GM12878 (cell line): ENCODE results near the gene SRCAP. TPM values are rescaled to one million over a fixed set of nuclear protein-coding genes. Genes with fewer than 3 reads are reported as not detected.

Source experiments
- ATAC-seq: fragments of 200-7000 bp; cut with Tn5 transposase; 3 replicates; pipeline ENCODE4 v1.9.1; 2020; ENCODE audit warnings: mild to moderate bottlenecking, moderate library complexity
- BruUV-seq: library from RNA; stranded (reverse); fragments of 400-500 nt; replicated peaks from 2 replicates; lab custom pipeline; 2021; lab: Mats Ljungman, UMichigan
- CTCF ChIA-PET: fragments of 300-600 bp; sonication (Branson Sonifier 250); formaldehyde crosslinking; extraction: SDS; loops from one replicate; lab custom pipeline; 2021; ENCODE audit warnings: inconsistent platforms; lab: Yijun Ruan, JAX
- POLR2A ChIA-PET: fragments of 350-600 bp; formaldehyde crosslinking; extraction: SDS; loops from one replicate; lab custom pipeline; 2021; ENCODE audit warnings: inconsistent platforms; lab: Charles Lee
- RAD21 ChIA-PET: fragments of 300-600 bp; sonication (Branson Sonifier 250); formaldehyde crosslinking; loops from one replicate; lab custom pipeline; 2023; ENCODE audit warnings: antibody characterized with exemption; ENCODE audit not compliant: unreplicated experiment; lab: Charles Lee
- SMC1A ChIA-PET: fragments of 300-600 bp; sonication (Branson Sonifier 250); formaldehyde crosslinking; loops from one replicate; lab custom pipeline; 2023; ENCODE audit not compliant: unreplicated experiment, uncharacterized antibody; lab: Charles Lee
- DNase-seq: peaks from one replicate; pipeline ENCODE4 v3.0.0-alpha.2; 2011; ENCODE audit warnings: low read depth, low spot score
- FAIRE-seq: peaks from 3 replicates; lab custom pipeline; 2011; peaks lifted over from hg19 to GRCh38; lab: Jason Lieb, UNC
- H2AFZ ChIP-seq: 2 replicates; pipeline ENCODE4 v1.6.0; 2011; ENCODE audit warnings: low read depth, low read length, control low read depth; ENCODE audit not compliant: control insufficient read depth
- H3K27ac ChIP-seq: 2 replicates; pipeline ENCODE4 v1.5.1; 2011; ENCODE audit warnings: control low read depth; ENCODE audit not compliant: control insufficient read depth, insufficient read depth
- H3K27me3 ChIP-seq, 2 experiments: replicated peaks in 1 of 2; 2 replicates each; pipeline versions ENCODE4 v1.6.0 to v1.6.1; 2011; ENCODE audit warnings: low read length in 1 of 2; ENCODE audit not compliant: control insufficient read depth in 2 of 2, insufficient read depth in 2 of 2
- H3K36me3 ChIP-seq, 2 experiments: 2 replicates each; pipeline ENCODE4 v1.5.1; 2011; ENCODE audit warnings: low read length in 1 of 2; ENCODE audit not compliant: control insufficient read depth in 2 of 2, insufficient read depth in 2 of 2
- H3K4me1 ChIP-seq: 2 replicates; pipeline ENCODE4 v1.6.1; 2011; ENCODE audit warnings: mild to moderate bottlenecking, low read length, moderate library complexity, mixed read lengths; ENCODE audit not compliant: control insufficient read depth, insufficient read depth
- H3K4me2 ChIP-seq: 2 replicates; pipeline ENCODE4 v1.6.0; 2011; ENCODE audit warnings: control low read depth; ENCODE audit not compliant: control insufficient read depth, insufficient read depth
- H3K4me3 ChIP-seq: fragments of 200-600 bp; sonication (generic); 2 replicates; pipeline ENCODE4 v1.5.1; 2016
- H3K79me2 ChIP-seq: 2 replicates; pipeline ENCODE4 v1.6.0; 2011; ENCODE audit warnings: low read length; ENCODE audit not compliant: control insufficient read depth, insufficient read depth
- H3K9ac ChIP-seq: 2 replicates; pipeline ENCODE4 v1.8.0; 2011; ENCODE audit warnings: low read length, control low read depth, mixed read lengths; ENCODE audit not compliant: control insufficient read depth, insufficient read depth
- H3K9me3 ChIP-seq: replicated peaks from 3 replicates; pipeline ENCODE4 v1.5.1; 2011; ENCODE audit warnings: mild to moderate bottlenecking, low read length; ENCODE audit not compliant: control insufficient read depth, insufficient read depth
- H4K20me1 ChIP-seq: 2 replicates; pipeline ENCODE4 v1.6.0; 2011; ENCODE audit not compliant: control insufficient read depth, insufficient read depth
- BCL3 ChIP-seq: IDR thresholded peaks from 2 replicates; pipeline ENCODE4 v1.6.1; 2011; ENCODE audit warnings: borderline replicate concordance, low read depth, mild to moderate bottlenecking, moderate library complexity, low read length; ENCODE audit not compliant: insufficient read depth, poor library complexity, severe bottlenecking
- BRCA1 ChIP-seq: IDR thresholded peaks from 2 replicates; pipeline ENCODE4 v1.6.1; 2011; ENCODE audit warnings: low read depth, low read length, improper control_type of control experiment
- E4F1 ChIP-seq: fragments of 450-650 bp; IDR thresholded peaks from 2 replicates; pipeline ENCODE4 v1.6.1; 2018; ENCODE audit warnings: borderline replicate concordance, mild to moderate bottlenecking; ENCODE audit not compliant: partially characterized antibody
- MTA3 ChIP-seq: IDR thresholded peaks from 2 replicates; pipeline ENCODE4 v1.6.1; 2012; ENCODE audit warnings: low read length, inconsistent platforms, borderline replicate concordance
- NBN ChIP-seq: fragments of 450-650 bp; IDR thresholded peaks from 2 replicates; pipeline ENCODE4 v1.6.1; 2016
- NRF1 ChIP-seq: conservative IDR thresholded peaks from 2 replicates; pipeline ENCODE4 v1.6.1; 2011; ENCODE audit warnings: mild to moderate bottlenecking, low read depth, low read length, improper control_type of control experiment
- PAX5 ChIP-seq: IDR thresholded peaks from 2 replicates; pipeline ENCODE4 v1.6.1; 2011; ENCODE audit warnings: low read depth, low read length, borderline replicate concordance
- SIN3A ChIP-seq: IDR thresholded peaks from 2 replicates; pipeline ENCODE4 v1.6.1; 2012; ENCODE audit warnings: low read depth, low read length, improper control_type of control experiment
- SREBF1 ChIP-seq: IDR thresholded peaks from 2 replicates; pipeline ENCODE4 v1.6.1; 2012; ENCODE audit warnings: mild to moderate bottlenecking, low read length
- ZNF384 ChIP-seq: IDR thresholded peaks from 2 replicates; pipeline ENCODE4 v1.6.1; 2012; ENCODE audit warnings: low read depth, mild to moderate bottlenecking, low read length, improper control_type of control experiment, borderline replicate concordance
- WGBS: methylation state at CpG from one replicate; pipeline ENCODE4 v1.1.6; 2016; ENCODE audit warnings: low lambda C conversion rate; ENCODE audit not compliant: insufficient replicate concordance, insufficient coverage; ENCODE audit errors: missing lambda C conversion rate; 5-methylcytosine and 5-hydroxymethylcytosine counted together
- in situ Hi-C: fragments of 300-500 bp; cut with MboI; formaldehyde crosslinking; loops from 9 replicates; pipeline ENCODE4 v1.14.3; 2018; ENCODE audit warnings: mixed read lengths
- intact Hi-C: fragments of 100-400 bp; cut with micrococcal nuclease; formaldehyde crosslinking; loops from one replicate; pipeline ENCODE4 v1.14.2; 2022; ENCODE audit not compliant: unreplicated experiment
- polyA plus RNA-seq, 11 experiments: library from polyadenylated mRNA; depleted of rRNA in 4 of 11; unstranded in 6 of 11; stranded (reverse) in 5 of 11; fragments of >200 nt; fragmentation: Nextera tagmentation in 4 of 11; fragmentation: Illumina TruSeq in 1 of 11; extraction: Ambion mirVana in 4 of 11; extraction: Trizol in 1 of 11; gene quantifications; 1 replicate in 1 of 11; 2 replicates in 10 of 11; pipeline versions ENCODE4 v1.2.1 to v1.2.3, GENCODE V29; 2011 to 2016; ENCODE audit warnings: inconsistent platforms in 2 of 11, missing spikeins in 2 of 11, low read depth in 1 of 11
- total RNA-seq, 4 experiments: library from RNA; depleted of rRNA in 3 of 4; stranded (reverse); fragments of >200 nt in 3 of 4; fragmentation: Illumina TruSeq in 1 of 4; extraction: Trizol in 1 of 4; gene quantifications; 2 replicates each; pipeline versions ENCODE4 v1.2.1 to v1.2.3, GENCODE V29; 2013 to 2021

The SRCAP gene
- total and polyA plus RNA-seq, 10 of the 15 experiments (the other 5 are each of a cell fraction or from before 2014, with no cell fraction given) = 0.24 to 58.4 (median 11.6) TPM

DNA sequence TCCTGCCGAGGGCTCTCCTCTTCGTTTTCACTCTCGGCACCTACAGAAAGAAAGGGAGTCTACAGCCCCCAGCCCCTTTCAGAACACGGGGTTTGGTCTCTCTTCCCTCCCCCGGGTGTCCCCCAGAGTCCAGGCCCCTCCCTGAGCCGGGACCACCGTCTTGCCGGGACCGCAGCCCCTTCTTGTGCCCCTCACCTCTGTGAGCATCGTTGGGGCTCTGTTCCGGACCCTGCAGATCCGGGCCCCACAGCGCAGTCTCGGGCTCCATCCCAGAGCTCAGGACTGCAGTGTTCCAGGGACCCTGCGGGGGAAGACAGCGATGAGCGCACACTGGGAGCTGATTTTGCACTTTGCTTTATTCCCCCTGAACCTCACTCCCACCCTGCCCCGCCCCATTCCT lies 85.2 kb downstream of the SRCAP start:
- no peak for DNase-seq
- ChIA-PET POLR2A (no interaction called here), SMC1A (no interaction called here), RAD21 (no interaction called here), CTCF (interaction anchor here (0.6 to 1.6 kb wide), 2 partner anchors 66 to 117 kb away, joined by 3 read pairs; no protein-coding TSS in a partner anchor)
- Histone ChIP-seq H3K9me3 (no peaks in the 10 kb centered on the region), H4K20me1 (no peaks in the 10 kb centered on the region), H3K4me1 (no peaks in the 10 kb centered on the region), H3K36me3 (no peaks in the 10 kb centered on the region), H3K4me3 (no peak overlapping the region), H3K9ac (no peak overlapping the region), H3K79me2 (no peaks in the 10 kb centered on the region), H3K27me3 (peaks cover 0 to 3% of the 10 kb centered on the region in 2 experiments; a peak in 2 of 4 replicates), H2AFZ (no peak overlapping the region), H3K27ac (no peak overlapping the region), H3K4me2 (no peak overlapping the region)
- WGBS = 47% methylated on average over 16 of the region's 18 CpGs
- no peak for FAIRE-seq
- ATAC-seq = no peak
- TF ChIP-seq BCL3 = no peak
- TF ChIP-seq PAX5 = no peak
- no peak for TF ChIP-seq MTA3
- no peak for TF ChIP-seq BRCA1
- TF ChIP-seq ZNF384 = no peak
- TF ChIP-seq NRF1 = no peak
- no peak for TF ChIP-seq E4F1
- TF ChIP-seq SREBF1 = no peak
- no peak for TF ChIP-seq SIN3A
- no peak for TF ChIP-seq NBN
- no TSS peak for BruUV-seq
- intact Hi-C loops = no loop called here
- in situ Hi-C loops = no loop called here
